Loucy (cell line): ENCODE measurements around the gene TBL1X.

Experiments used
- CTCF ChIP-seq: fragments of 200-600 bp; sonication (generic); conservative IDR thresholded peaks from 2 replicates; pipeline ENCODE4 v1.5.1; 2014; ENCODE audit warnings: mild to moderate bottlenecking, antibody characterized with exemption, low read length
- EZH2phosphoT487 ChIP-seq: fragments of 200-600 bp; IDR thresholded peaks from 2 replicates; pipeline ENCODE4 v1.6.1; 2018; ENCODE audit warnings: antibody characterized with exemption, mild to moderate bottlenecking, moderate library complexity, borderline replicate concordance

DNA sequence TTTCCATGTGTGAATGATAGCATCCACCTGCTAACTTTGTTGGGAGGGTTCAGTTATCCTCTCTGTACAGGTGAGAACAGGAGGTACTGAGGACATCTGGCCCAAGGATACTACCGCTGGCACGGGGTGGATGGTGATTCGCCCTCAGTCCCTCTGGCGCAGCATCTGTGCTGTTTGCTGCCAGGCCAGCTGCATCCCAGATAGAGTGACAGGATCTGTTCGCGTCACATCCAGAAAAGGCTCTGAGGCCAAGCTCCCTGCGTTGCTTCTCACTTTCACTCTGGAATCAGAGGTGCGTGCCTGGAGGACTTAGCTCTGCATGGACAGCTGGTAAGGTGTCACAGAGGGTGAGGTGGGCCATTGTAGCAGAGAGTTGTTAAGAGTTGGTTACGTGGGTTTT lies 95.4 kb downstream of the TBL1X start:
- no peak for TF ChIP-seq CTCF
- TF ChIP-seq EZH2phosphoT487, result no peak
